IPS-11a (cell line): ENCODE data around the gene PCK2.

Experiments
- H3K4me3 ChIP-seq: one replicate; pipeline ENCODE4 v1.5.1; 2013; ENCODE audit warnings: low read depth, low read length, control low read depth

Gene PCK2

DNA sequence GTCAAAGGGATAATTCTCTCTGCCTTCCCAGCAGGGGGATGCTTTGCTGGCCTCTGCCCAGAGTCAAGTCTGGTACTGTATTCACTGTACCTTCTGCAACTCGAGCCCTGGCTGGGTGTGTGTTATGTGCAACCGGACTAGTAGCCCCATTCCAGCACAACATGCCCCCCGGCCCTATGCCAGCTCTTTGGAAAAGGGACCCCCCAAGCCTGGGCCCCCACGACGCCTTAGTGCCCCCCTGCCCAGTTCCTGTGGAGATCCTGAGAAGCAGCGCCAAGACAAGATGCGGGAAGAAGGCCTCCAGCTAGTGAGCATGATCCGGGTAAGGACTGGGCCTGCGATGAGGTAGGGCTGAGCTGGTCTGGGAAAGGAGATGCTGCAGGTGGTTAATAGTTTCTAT lies 56.5 kb downstream of the PCK2 start:
- no peak overlapping the region for H3K4me3 ChIP-seq

DNA sequence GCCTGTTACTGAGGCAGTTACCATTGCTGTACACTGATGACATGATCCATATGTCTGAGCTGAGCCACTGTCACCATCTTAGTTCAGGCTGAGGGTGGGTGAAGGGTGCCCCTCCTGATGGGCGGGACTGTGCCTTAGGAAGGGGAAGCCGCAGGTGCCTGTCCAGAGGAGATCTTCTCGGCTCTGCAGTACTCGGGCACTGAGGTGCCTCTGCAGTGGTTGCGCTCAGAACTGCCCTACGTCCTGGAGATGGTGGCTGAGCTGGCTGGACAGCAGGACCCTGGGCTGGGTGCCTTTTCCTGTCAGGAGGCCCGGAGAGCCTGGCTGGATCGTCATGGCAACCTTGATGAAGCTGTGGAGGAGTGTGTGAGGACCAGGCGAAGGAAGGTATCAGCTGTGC lies 56.9 kb downstream of the PCK2 start:
- H3K4me3 ChIP-seq = no peak overlapping the region

DNA sequence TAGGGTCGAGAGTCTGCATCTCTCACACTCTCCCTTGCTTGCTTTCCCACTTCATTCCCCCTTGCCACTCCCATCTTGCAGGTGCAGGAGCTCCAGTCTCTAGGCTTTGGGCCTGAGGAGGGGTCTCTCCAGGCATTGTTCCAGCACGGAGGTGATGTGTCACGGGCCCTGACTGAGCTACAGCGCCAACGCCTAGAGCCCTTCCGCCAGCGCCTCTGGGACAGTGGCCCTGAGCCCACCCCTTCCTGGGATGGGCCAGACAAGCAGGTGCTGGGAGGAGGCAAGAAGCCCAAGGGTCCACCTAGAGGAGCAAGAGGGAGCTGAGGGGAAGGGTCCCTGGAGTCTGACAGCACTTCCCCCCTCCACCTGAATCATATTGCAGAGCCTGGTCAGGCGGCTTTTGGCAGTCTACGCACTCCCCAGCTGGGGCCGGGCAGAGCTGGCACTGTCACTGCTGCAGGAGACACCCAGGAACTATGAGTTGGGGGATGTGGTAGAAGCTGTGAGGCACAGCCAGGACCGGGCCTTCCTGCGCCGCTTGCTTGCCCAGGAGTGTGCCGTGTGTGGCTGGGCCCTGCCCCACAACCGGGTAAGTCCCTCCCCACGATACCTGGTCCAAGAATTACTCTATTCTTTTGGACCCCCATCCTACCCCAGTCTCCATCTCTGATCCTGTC lies 57.4 kb downstream of the PCK2 start:
- no peak overlapping the region for H3K4me3 ChIP-seq
